HG02642 (cell line): ENCODE data around the gene FGD6.
"Not testable (repeated sequence)": the region's sequence is repeated elsewhere in the genome, so short reads cannot be mapped to it uniquely, and the experiment has no call there.

ENCODE experiments used
- ATAC-seq: cut with Tn5 transposase; IDR thresholded peaks from one replicate; pipeline ENCODE4 v1.9.1; 2021; ENCODE audit warnings: mild to moderate bottlenecking; ENCODE audit not compliant: unreplicated experiment, poor library complexity

The FGD6 gene

DNA sequence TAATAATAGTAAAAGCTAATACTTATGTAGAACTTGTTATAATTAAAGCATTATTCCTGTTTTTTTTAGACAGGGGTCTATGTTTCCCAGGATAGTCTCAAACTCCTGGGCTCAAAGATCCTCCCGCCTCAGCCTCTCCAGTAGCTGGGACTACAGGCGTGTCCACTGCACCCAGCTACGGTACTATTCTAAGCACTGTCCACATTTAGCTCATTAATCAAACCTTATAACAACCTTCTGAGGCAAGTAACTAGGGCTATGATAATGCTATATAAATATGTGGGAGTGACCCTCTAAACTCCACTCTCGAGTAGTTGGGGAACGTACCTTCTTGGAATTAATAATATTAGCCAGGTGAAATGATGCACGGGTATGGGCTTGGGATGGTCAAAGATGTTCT lies 83.2 kb downstream of the FGD6 start:
- no peak for ATAC-seq

DNA sequence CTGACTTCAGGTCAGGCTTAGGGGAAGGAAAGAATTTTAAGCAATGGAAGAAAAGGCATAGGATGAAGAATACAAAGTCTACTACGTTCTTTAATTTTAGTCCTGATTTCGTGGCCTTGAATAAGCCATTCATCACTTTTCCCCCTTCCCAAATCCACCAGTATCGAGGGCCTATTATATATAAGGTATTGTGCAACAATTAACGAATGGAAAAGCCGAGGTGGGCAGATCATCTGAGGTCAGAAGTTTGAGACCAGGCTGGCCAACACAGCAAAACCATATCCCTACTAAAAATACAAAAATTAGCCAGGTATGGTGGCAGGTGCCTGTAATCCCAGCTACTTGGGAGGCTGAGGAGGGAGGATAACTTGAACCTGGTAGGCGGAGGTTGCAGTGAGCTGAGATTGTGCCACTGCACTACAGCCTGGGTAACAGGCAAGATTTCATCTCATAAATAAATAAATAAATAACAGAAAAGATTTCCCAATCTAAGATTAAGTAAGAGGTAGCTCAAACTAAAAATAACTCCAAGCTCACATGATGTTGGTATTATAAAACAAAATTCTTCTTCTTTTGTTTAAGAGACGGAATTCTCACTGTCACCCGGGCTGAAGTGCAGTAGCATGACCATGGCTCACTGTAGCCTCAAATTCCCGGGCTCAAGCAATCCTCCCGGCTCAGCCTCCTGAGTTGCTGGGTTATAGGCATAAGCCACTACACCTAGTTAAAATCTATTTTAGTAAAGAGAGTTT lies 85.5 kb downstream of the FGD6 start:
- ATAC-seq = no peak

DNA sequence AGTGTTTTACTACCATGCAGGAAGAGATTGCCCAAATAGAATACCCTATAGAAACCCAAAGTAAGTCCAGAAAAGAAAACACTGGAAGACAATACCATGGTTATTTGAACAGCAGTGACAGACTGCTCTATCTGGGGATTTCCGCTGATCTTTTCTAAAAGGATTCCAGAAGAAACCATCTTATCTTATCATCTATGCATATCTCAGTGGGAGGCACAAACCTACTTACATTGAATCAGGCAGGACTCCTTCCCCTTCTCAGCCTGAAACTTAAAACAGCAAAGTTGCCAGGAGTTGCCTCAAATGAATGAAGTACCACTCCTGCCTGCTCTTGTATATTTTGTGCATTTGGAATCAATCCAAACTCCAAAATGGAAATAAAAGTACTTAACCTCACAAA lies 87.2 kb downstream of the FGD6 start:
- ATAC-seq = no peak

DNA sequence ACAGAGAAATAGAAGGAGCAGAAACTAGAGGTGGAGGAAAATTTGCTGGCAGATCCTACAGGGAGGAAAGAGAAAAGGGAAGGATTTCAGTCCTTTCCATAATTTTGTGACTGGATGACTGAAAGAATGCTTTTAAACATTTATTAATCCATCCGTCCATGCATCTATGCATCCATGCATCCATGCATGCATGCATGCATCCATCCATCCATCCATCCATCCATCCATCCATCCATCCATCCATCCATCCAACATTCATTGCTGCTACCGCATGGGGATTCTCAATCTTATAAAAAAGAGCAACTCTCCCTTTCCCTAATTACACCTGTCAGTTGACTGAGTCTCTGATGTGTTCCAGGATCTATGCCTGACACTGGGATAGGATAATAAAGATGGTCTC lies 88.2 kb downstream of the FGD6 start:
- no peak for ATAC-seq

DNA sequence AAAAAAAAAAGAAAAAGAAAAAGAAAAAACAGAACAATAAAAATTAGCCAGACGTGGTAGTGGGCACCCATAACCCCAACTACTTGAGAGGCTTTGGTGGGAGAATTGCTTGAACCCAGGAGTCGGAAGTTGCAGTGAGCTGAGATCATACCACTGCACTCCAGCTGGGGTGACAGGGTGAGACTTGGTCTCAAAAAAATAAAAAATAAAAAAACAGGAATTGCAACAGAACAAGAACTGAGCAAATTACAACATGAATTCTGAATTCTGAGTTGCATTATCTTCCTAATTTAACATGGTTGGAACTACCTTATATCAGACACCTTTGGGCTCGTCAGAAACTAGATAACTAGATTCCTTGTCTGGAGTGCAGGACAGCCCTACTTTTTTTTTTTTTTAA lies 90.5 kb downstream of the FGD6 start:
- no peak for ATAC-seq

DNA sequence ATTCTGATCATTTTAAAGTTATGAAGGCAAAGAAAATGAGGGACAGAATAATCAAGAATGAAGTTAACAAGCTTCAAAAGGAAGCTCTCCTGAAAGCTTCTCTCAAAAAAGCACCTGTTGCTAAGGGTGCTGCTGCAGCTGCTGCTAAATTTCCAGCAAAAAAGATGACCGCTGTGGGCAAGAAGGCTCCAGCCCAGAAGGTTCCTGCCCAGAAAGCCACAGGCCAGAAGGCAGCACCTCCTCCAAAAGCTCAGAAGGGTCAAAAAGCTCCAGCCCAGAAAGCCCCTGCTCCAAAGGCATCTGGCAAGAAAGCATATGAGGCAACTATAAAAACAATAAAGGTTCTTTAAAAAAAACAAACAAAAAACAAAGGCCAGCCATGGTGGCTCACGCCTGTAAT lies 91.2 kb downstream of the FGD6 start:
- no peak for ATAC-seq

DNA sequence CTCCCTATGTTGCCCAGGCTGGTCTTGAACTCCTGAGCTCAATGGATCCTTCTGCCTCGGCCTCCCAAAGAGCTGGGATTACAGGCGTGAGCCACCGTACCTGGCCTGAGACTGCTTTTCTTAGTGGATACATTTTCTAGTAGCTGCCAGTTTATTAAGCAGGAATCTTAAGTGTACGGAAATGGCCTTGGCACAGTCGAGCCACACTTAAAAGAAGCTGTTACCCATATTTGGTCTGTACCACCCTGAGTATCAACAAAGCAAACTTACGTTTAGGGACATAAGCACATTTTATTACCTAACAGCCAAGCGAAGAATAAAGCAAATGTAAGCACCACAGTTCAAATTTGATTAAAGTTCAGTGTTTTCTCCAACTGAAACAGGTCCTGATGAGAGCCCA lies 93.2 kb downstream of the FGD6 start:
- ATAC-seq = no peak

DNA sequence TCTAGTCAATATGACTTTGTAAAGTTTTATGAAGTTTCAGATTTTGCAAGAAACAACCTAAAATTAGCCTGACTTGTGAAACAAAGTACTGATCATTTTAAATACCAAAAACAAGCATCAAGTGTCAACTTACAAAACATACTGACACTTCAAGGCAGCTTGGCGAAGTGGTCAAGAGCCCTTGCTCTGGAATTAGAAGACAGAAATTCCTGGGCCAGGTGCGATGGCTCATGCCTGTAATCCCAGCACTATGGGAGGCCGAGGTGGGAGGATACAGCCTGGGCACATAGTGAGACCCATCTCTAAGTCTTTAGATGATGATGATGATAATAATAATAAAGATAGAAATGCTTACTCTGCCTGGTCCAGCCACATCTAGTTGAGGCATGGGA lies 98.5 kb downstream of the FGD6 start:
- no peak for ATAC-seq

DNA sequence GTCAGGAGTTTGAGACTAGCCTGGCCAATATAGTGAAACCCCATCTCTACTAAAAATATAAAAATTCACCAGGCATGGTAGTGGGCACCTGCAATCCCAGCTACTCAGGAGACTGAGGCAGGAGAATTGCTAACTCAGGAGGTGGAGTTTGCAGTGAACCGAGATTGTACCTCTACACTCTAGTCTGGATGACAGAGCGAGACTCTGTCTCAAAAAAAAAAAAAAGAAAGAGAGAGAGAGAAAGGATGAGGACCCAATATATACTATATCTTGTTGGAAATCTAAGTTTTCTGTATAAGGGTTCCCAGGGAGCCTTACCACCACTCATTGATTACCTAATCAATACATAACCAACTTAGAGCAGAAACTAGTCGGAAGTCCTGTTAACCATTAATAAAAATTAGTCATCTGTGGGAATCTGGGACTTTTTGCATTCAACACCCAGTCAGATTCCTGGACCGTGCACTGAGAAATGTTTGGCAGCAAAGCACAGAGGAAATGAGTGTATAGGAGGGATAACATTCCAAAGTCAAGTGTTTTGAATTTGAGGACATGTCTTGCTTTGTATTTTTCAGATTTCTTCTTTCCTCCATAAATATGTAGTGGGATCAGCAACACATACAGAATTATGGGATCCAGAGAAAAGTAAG lies 99.0 kb downstream of the FGD6 start:
- no peak for ATAC-seq

DNA sequence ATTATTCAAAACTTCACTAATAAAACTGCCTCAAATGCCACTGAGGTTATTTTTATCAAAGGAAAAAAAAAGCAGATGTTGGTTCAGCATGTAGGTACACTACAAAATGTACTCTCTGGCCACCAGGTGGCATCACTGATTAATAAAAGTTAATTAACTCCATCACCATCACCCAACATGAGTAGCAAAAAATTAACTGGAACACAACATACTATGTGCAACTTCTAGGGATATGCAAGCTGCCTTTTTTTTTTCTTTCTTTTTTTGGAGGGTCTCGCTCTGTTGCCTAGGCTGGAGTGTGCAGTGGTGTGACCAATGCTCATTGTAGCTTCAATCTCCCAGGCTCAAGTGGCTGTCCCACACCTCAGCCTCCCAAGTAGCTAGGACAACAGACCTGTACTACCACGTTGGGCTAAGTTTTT lies 100.1 kb downstream of the FGD6 start:
- ATAC-seq = no peak

DNA sequence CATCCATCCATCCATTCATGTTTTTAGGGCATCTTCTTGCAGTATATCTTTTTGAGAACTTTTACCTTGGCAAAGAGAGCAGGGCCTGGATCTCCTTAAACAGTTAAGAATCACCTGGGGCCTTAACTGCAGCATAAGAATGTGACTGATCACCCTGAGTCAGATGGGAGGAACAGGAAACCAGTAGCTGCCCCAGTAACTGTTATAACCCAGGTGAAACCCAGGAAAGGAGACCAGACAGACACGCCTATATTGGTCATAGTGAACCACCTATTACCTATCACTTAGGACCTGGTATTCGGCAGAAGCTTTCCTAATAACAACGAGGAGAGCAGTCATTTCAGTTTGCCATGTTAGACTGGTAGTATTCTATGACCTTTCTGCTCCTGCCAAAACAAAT lies 100.5 kb downstream of the FGD6 start:
- ATAC-seq = no peak

DNA sequence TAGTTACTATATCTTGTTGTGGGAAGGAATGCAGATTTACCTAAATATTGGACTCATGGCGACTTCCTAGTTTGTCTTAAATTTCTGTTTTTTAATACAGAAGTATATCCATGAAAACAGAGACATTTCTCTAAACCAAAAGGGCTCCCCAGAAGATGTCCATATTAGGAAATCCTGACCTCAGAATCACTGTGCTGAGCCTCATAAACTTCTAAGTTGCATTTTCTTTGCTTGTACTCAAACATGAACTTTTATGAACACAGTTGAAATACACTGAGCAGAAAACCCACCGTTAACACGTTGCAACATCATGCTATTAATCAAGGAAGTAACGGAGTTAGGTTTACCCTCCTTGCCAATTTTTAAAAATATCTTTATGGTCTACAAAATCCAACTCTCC lies 100.9 kb downstream of the FGD6 start:
- ATAC-seq = no peak

DNA sequence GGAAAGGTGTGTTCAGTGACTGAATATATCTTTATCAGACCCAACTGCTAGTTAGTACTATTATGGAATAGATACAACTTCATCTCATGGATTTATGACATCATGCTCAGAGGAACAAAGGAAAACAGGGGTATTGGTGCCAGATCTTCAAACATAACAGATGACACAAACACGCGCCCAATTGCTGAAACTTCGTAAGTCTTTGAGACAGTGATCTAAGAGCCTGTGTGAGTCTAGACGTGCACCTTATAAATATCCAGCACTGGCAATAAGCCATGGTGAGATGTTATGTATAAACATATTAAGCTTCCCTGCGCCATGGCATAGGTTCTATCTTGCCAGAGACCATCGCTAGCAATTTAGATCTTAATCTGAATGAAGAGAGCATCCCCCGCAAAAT lies 101.6 kb downstream of the FGD6 start:
- no peak for ATAC-seq

DNA sequence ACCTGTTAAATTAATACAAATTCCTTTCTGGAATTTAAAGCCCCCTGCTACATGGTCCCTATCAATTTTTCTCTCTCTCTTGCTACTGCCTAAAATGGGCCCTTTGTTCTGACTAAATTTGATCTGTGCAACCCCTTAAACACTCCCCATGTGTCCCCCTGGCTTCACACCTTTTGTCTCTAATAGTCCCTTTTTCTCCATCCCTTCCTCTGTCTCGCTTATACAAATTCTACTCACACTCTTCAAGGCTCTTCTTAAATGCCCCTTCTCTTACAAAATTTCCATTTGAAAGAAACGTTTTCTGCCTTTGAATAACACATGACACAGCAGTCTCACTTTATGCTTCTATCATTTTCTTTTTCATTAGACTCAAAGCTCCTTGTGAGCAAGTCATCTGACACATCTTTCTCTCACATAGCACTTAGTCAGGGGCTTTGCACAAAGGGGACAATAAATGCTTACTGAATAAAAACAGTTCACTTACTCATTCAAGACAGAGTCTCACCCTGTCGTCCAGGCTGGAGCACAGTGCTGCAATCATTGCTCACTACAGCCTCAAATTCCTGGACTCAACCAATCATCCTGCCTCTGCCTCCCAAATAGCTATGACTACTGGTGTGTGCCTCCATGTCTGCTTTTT lies 102.4 kb downstream of the FGD6 start:
- ATAC-seq = no peak

DNA sequence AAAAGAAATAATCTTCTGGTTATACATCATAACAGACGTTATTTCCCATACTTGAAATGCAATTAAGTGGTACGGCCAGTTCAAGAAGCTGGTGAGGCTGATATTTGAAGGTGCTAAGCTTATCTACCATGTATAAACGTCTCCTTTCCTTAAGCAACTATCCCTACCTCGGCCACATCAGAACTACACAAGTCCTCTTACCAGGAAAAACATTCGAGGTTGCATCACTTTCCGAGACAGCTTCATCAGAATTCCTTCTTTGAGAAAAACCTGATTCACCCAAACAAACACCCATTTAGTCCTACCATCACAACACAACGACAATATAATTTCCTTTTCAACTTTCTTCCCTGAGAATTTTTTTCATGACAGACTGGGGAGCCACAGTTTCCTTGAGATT lies 109.9 kb downstream of the FGD6 start:
- ATAC-seq = no peak

DNA sequence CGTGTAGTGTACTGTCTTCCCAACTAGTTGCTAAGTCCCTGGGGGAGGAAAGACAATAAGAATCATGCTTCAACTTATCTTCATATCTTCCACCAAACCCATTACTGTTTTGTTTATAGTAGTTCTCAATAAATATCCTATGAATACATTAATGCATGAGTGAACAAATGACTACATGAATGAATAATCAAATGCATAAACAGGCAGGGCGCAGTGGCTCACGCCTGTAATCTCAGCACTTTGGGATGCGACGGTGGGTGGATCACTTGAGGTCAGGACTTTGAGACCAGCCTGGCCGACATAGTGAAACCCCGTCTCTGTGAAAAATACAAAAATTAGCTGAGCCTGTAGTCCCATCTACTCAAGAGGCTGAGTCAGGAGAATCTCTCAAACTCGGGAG lies 111.7 kb downstream of the FGD6 start:
- no peak for ATAC-seq

DNA sequence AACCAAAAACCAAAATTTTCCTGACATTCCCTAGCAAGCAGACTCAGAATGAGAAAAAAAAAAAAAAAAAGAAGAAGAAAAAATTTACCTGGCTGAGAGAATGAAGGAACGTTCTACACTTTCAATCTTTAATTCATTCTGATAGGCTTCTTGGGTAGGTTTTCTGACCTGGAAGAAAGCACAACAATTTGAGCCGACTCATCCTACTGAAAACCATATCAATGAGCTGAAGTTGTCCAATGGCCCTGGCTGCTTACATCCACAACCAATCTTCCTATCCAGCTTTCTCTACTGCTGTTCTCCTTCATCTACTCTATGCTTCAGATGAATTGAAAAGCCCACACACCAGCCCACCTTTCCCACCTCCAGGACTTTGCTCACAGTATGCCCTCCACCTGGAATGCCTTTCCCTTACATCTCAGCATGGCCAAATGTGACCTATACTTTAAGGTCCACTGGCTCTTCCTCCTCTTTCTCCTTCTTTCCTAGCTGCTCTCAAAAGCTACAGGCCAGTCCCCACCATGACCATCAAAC lies 112.3 kb downstream of the FGD6 start:
- no peak for ATAC-seq

DNA sequence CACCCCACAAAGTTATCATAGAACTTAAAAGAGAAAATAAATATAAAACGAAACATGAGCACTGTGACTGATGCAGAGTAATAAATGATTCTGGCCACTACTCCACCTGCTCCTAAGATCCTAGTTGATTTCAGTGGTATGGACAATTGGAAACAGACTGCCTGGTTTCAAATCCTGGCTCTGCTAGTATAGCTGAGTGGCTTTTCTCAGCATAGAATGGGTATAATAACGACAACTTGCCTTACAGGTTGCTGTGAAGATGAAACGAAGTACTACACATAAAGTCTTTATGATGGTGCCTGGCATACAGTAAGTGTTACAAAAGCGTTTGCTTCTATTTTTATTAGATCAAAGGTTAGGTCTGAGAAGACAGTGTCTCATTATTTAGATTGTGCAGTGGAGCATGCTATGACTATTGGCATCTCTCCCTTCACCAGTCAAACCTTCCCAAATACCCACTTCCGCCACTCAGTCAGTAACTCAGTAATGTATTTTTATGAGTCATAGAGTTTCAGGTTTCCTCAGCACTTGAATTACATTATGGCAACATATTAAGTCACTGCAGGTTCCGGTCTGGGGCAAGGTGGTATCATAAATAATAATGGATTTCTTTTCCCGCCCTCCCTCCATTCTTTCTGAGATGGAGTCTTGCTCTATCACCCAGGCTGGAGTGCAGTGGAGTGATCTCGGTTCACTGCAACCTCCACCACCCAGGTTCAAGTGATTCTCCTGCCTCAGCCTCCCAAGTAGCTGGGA lies 114.2 kb downstream of the FGD6 start:
- peak; percentile 93 for ATAC-seq

DNA sequence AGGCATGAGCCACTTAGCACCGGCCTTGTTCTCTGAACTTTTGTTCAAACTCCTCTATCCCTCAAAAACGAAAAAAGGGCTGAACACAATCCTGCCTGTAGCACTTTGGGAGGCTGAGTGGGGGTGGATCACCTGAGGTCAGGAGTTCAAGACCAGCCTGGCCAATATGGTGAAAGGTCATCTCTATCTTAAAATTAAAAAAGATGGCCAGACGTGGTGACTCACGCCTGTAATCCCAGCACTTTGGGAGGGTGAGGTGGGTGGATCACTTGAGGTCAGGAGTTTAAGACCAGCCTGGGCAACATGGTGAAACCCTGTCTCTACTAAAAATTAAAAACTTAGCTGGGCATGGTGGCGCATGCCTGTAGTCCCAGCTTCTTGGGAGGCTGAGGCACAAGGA lies 115.3 kb downstream of the FGD6 start:
- not testable (repeated sequence) for ATAC-seq

DNA sequence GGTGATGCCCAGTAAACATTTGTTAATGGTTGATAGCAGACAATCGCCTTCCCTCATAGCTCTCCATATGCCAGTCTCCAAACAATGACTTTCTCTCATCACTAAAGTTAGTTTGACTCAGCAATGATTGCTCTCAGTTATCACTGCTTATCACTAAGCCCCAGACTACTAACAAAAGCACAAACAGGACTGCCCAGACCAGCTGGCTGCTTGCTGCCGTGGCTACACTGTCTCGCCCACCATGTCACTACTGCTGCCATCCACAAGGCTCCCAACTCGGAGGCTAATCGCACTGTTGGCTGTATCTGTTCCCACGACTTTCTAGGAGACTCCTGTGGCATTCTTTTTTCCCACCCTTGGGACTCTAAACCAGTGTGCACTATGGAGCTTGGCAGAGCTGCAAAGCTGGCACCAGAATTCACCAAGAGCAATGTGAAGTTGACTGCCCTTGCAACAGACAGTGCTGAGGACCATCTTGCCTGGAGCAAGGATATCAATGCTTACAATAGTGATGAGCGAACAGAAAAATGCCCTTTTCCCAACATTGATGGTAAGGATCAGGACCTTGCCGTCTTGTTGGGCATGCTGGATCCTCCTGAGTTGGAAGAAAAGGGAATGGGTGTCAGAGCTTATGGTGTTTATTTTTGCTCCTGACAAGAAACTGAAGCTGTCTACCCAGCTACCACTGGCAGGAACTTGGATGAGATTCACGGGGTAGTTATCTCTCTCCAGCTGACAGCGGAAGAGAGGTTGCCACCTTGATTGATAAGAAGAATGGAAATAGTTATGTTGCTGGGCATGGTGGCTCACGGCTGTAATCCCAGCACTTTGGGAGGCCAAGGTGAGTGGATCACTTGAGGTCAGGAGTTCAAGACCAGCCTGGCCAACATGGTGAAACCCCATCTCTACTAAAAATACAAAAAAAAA lies 116.7 kb downstream of the FGD6 start:
- ATAC-seq = no peak
